SK-N-SH treated with all-trans-retinoic acid at 6 μM for 48 hours (cell line): Measurements from ENCODE around the gene CCNL2.

Source experiments
- ARNTL ChIP-seq: fragments of 450-650 bp; formaldehyde crosslinking; IDR thresholded peaks from 2 replicates; pipeline ENCODE4 v1.5.0; 2020; ENCODE audit warnings: low read depth, mild to moderate bottlenecking, moderate library complexity, borderline replicate concordance
- CSDC2 ChIP-seq: fragments of 250-450 bp; sonication (Bioruptor Pico); IDR thresholded peaks from 2 replicates; pipeline ENCODE4 v1.5.0; 2020; ENCODE audit warnings: mild to moderate bottlenecking, moderate library complexity
- ESRRG ChIP-seq: fragments of 250-450 bp; sonication (Bioruptor Pico); IDR thresholded peaks from 2 replicates; pipeline ENCODE4 v1.6.1; 2021; ENCODE audit warnings: mild to moderate bottlenecking
- OSR1 ChIP-seq: fragments of 250-450 bp; sonication (Bioruptor Pico); IDR thresholded peaks from 2 replicates; pipeline ENCODE4 v1.8.0; 2022; ENCODE audit warnings: moderate library complexity, mild to moderate bottlenecking, inconsistent platforms
- TCF4 ChIP-seq: fragments of 250-450 bp; sonication (Bioruptor Pico); IDR thresholded peaks from 2 replicates; pipeline ENCODE4 v1.8.0; 2021; ENCODE audit warnings: mild to moderate bottlenecking, moderate library complexity, borderline replicate concordance
- ZFP30 ChIP-seq: fragments of 450-650 bp; formaldehyde crosslinking; IDR thresholded peaks from 2 replicates; pipeline ENCODE4 v1.5.0; 2022; ENCODE audit warnings: mild to moderate bottlenecking, moderate library complexity
- TF ChIP-seq, protein P1 (sequence below): fragments of 250-450 bp; sonication (Bioruptor Pico); IDR thresholded peaks from 2 replicates; pipeline ENCODE4 v1.8.0; 2020; ENCODE audit warnings: mild to moderate bottlenecking, moderate library complexity, borderline replicate concordance
- TF ChIP-seq, protein P2 (sequence below): fragments of 250-450 bp; sonication (Bioruptor Pico); IDR thresholded peaks from 2 replicates; pipeline ENCODE4 v1.8.0; 2021; ENCODE audit warnings: low read depth, mild to moderate bottlenecking, moderate library complexity, borderline replicate concordance
- TF ChIP-seq, protein P3 (sequence below): fragments of 250-450 bp; sonication (Bioruptor Pico); IDR thresholded peaks from 2 replicates; pipeline ENCODE4 v1.5.1; 2020; ENCODE audit warnings: low read depth, mild to moderate bottlenecking, moderate library complexity

DNA sequence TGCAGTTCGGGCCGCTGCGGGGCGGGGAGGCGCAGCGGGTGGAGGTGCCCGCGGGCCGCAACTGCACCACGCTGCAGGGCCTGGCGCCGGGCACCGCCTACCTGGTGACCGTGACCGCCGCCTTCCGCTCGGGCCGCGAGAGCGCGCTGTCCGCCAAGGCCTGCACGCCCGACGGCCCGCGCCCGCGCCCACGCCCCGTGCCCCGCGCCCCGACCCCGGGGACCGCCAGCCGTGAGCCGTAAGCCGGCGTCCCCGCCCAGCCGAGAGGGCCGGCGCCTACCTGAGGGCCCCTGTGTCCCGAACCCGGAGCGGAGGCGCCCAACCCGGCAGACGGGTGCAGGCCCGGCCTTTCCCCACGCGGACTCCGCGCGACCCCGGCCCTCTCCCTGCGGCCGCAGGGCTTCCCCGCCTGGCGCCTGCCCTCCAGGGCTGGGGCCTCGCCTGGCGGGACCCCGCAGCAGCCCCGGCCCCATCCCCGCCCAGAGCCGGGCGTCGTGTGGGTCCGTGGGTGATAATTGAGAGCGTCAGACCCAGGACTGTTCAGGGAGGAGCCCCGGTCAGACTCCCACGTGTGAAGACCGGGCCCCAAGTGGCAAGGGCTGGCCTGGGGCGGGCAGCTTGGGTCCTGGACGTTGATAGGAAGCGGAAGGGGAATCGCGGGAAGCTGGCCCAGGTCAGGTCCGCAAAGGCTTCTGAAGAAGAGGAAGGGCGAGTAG, 40.6 kb upstream of the CCNL2 start:
- TF ChIP-seq, protein P1, sequence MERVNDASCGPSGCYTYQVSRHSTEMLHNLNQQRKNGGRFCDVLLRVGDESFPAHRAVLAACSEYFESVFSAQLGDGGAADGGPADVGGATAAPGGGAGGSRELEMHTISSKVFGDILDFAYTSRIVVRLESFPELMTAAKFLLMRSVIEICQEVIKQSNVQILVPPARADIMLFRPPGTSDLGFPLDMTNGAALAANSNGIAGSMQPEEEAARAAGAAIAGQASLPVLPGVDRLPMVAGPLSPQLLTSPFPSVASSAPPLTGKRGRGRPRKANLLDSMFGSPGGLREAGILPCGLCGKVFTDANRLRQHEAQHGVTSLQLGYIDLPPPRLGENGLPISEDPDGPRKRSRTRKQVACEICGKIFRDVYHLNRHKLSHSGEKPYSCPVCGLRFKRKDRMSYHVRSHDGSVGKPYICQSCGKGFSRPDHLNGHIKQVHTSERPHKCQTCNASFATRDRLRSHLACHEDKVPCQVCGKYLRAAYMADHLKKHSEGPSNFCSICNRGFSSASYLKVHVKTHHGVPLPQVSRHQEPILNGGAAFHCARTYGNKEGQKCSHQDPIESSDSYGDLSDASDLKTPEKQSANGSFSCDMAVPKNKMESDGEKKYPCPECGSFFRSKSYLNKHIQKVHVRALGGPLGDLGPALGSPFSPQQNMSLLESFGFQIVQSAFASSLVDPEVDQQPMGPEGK: no peak
- TF ChIP-seq ZFP30 (CRISPR knock-in tag) (no peak), OSR1 (CRISPR knock-in tag) (no peak), ESRRG (no peak), ARNTL (CRISPR knock-in tag) (no peak), CSDC2 (CRISPR knock-in tag) (no peak), TCF4 (CRISPR knock-in tag) (no peak)
- TF ChIP-seq, protein P2, sequence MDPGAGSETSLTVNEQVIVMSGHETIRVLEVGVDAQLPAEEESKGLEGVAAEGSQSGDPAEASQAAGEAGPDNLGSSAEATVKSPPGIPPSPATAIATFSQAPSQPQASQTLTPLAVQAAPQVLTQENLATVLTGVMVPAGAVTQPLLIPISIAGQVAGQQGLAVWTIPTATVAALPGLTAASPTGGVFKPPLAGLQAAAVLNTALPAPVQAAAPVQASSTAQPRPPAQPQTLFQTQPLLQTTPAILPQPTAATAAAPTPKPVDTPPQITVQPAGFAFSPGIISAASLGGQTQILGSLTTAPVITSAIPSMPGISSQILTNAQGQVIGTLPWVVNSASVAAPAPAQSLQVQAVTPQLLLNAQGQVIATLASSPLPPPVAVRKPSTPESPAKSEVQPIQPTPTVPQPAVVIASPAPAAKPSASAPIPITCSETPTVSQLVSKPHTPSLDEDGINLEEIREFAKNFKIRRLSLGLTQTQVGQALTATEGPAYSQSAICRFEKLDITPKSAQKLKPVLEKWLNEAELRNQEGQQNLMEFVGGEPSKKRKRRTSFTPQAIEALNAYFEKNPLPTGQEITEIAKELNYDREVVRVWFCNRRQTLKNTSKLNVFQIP (CRISPR knock-in tag): no peak
- TF ChIP-seq, protein P3, sequence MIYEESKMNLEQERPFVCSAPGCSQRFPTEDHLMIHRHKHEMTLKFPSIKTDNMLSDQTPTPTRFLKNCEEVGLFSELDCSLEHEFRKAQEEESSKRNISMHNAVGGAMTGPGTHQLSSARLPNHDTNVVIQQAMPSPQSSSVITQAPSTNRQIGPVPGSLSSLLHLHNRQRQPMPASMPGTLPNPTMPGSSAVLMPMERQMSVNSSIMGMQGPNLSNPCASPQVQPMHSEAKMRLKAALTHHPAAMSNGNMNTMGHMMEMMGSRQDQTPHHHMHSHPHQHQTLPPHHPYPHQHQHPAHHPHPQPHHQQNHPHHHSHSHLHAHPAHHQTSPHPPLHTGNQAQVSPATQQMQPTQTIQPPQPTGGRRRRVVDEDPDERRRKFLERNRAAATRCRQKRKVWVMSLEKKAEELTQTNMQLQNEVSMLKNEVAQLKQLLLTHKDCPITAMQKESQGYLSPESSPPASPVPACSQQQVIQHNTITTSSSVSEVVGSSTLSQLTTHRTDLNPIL (CRISPR knock-in tag): no peak
